DND-41 (cell line): Measurements from ENCODE around the gene DKK2.

Experiments
- ATAC-seq: fragments of 200-7000 bp; cut with Tn5 transposase; 3 replicates; pipeline ENCODE4 v1.9.1; 2021; ENCODE audit warnings: low read depth; ENCODE audit not compliant: insufficient read depth
- DNase-seq: peaks from one replicate; pipeline ENCODE4 v3.0.0-alpha.2; 2020
- H2AFZ ChIP-seq: 2 replicates; pipeline ENCODE4 v1.6.0; 2012; ENCODE audit warnings: low read depth, low read length
- H3K27ac ChIP-seq: 2 replicates; pipeline ENCODE4 v1.5.1; 2012; ENCODE audit warnings: low read length, inconsistent platforms
- H3K27me3 ChIP-seq: fragments of 200-600 bp; sonication (generic); 2 replicates; pipeline ENCODE4 v1.6.0; 2012; ENCODE audit warnings: low read length, mild to moderate bottlenecking, inconsistent platforms; ENCODE audit not compliant: insufficient read depth, poor library complexity
- H3K36me3 ChIP-seq: 2 replicates; pipeline ENCODE4 v1.5.1; 2012; ENCODE audit warnings: low read length, inconsistent platforms; ENCODE audit not compliant: insufficient read depth
- H3K4me1 ChIP-seq: 2 replicates; pipeline ENCODE4 v1.5.1; 2012; ENCODE audit warnings: mild to moderate bottlenecking, low read length; ENCODE audit not compliant: insufficient read depth
- H3K4me2 ChIP-seq: 2 replicates; pipeline ENCODE4 v1.6.0; 2012; ENCODE audit warnings: mild to moderate bottlenecking, moderate library complexity, low read length, inconsistent platforms; ENCODE audit not compliant: insufficient read depth
- H3K4me3 ChIP-seq, 2 experiments: fragments of 200-600 bp in 1 of 2; shearing (Covaris generic) in 1 of 2; 2 replicates each; pipeline ENCODE4 v1.5.1; 2012 to 2016; ENCODE audit warnings: inconsistent platforms in 2 of 2, low read length in 2 of 2, mild to moderate bottlenecking in 2 of 2, low read depth in 1 of 2, moderate library complexity in 1 of 2
- H3K79me2 ChIP-seq: 2 replicates; pipeline ENCODE4 v1.6.0; 2012; ENCODE audit warnings: low read length, inconsistent platforms; ENCODE audit not compliant: insufficient read depth
- H3K9ac ChIP-seq: 2 replicates; pipeline ENCODE4 v1.6.0; 2012; ENCODE audit warnings: low read depth, mild to moderate bottlenecking, inconsistent platforms, low read length, moderate library complexity
- H3K9me3 ChIP-seq: 2 replicates; pipeline ENCODE4 v1.5.1; 2012; ENCODE audit warnings: low read length, moderate library complexity, mild to moderate bottlenecking, inconsistent platforms; ENCODE audit not compliant: insufficient read depth, severe bottlenecking
- H4K20me1 ChIP-seq: 2 replicates; pipeline ENCODE4 v1.6.0; 2012; ENCODE audit warnings: low read length; ENCODE audit not compliant: insufficient read depth
- EZH2 ChIP-seq: IDR thresholded peaks from 3 replicates; pipeline ENCODE4 v1.6.1; 2012; ENCODE audit warnings: borderline replicate concordance, low read depth, mild to moderate bottlenecking, moderate library complexity, low read length, inconsistent platforms; ENCODE audit not compliant: severe bottlenecking
- TF ChIP-seq, protein P1 (sequence below): IDR thresholded peaks from 2 replicates; pipeline ENCODE4 v1.5.1; 2012; ENCODE audit warnings: borderline replicate concordance, low read length, moderate library complexity, mild to moderate bottlenecking; ENCODE audit not compliant: poor library complexity, severe bottlenecking; ENCODE audit errors: extremely low read depth

DKK2 gene

DNA sequence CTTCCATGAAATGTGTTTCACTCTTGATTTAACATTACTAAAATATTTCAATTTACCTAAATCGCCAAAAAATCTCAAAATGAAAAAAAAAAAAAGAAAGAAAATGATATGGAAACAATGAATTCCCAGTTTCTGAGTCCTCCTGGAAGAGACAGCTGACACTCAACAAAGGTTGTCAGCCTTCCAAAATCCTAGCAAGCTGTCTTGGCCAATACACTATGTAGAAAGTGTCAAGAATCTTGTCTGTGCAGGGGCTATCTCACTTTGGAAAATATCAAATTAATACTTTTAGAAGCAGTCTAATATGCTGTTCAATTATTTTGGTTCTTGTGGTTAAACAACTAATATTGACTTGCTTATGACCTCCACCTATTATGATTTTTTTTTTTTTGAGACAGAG is 8.7 kb downstream of the DKK2 start:
- no peak overlapping the region for H3K4me3 ChIP-seq
- H3K9ac ChIP-seq: no peak overlapping the region
- H3K4me1 ChIP-seq: no peaks in the 10 kb centered on the region
- no peaks in the 10 kb centered on the region for H4K20me1 ChIP-seq
- no peak overlapping the region for H3K27ac ChIP-seq
- H3K36me3 ChIP-seq: no peaks in the 10 kb centered on the region
- H2AFZ ChIP-seq: no peak overlapping the region
- H3K79me2 ChIP-seq: no peaks in the 10 kb centered on the region
- H3K4me2 ChIP-seq: no peak overlapping the region
- no peak for ATAC-seq
- no peaks in the 10 kb centered on the region for H3K27me3 ChIP-seq
- no peak for DNase-seq
- no peaks in the 10 kb centered on the region for H3K9me3 ChIP-seq
- TF ChIP-seq, protein P1, sequence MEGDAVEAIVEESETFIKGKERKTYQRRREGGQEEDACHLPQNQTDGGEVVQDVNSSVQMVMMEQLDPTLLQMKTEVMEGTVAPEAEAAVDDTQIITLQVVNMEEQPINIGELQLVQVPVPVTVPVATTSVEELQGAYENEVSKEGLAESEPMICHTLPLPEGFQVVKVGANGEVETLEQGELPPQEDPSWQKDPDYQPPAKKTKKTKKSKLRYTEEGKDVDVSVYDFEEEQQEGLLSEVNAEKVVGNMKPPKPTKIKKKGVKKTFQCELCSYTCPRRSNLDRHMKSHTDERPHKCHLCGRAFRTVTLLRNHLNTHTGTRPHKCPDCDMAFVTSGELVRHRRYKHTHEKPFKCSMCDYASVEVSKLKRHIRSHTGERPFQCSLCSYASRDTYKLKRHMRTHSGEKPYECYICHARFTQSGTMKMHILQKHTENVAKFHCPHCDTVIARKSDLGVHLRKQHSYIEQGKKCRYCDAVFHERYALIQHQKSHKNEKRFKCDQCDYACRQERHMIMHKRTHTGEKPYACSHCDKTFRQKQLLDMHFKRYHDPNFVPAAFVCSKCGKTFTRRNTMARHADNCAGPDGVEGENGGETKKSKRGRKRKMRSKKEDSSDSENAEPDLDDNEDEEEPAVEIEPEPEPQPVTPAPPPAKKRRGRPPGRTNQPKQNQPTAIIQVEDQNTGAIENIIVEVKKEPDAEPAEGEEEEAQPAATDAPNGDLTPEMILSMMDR: no peak
- no peak for TF ChIP-seq EZH2

DNA sequence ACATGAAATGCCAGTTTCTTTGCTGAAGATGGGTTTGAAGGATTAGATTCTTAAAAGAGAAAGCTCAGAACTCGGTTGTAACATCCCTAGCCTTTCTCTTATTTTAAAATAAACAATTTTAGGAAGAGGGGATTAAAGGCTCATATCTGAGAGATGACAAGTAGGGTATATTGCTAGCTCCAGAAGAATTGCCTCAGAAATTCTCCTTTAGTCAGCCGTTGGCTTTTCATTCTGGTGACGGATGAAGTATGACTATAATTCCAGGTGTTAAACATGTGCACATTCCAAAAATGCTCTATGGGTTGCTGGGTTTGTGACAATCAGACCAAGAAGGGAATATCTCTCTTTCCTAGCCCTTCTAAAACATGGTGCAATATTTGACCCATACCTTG is 17.8 kb downstream of the DKK2 start:
- ATAC-seq (no peak), DNase-seq (no peak)
- Histone ChIP-seq H4K20me1 (no peaks in the 10 kb centered on the region), H3K27ac (no peak overlapping the region), H3K9ac (no peak overlapping the region), H3K9me3 (no peaks in the 10 kb centered on the region), H3K4me1 (no peaks in the 10 kb centered on the region), H2AFZ (no peak overlapping the region), H3K36me3 (no peaks in the 10 kb centered on the region), H3K79me2 (no peaks in the 10 kb centered on the region), H3K27me3 (no peaks in the 10 kb centered on the region), H3K4me3 (no peak overlapping the region), H3K4me2 (no peak overlapping the region)
- TF ChIP-seq, protein P1: no peak
- no peak for TF ChIP-seq EZH2

DNA sequence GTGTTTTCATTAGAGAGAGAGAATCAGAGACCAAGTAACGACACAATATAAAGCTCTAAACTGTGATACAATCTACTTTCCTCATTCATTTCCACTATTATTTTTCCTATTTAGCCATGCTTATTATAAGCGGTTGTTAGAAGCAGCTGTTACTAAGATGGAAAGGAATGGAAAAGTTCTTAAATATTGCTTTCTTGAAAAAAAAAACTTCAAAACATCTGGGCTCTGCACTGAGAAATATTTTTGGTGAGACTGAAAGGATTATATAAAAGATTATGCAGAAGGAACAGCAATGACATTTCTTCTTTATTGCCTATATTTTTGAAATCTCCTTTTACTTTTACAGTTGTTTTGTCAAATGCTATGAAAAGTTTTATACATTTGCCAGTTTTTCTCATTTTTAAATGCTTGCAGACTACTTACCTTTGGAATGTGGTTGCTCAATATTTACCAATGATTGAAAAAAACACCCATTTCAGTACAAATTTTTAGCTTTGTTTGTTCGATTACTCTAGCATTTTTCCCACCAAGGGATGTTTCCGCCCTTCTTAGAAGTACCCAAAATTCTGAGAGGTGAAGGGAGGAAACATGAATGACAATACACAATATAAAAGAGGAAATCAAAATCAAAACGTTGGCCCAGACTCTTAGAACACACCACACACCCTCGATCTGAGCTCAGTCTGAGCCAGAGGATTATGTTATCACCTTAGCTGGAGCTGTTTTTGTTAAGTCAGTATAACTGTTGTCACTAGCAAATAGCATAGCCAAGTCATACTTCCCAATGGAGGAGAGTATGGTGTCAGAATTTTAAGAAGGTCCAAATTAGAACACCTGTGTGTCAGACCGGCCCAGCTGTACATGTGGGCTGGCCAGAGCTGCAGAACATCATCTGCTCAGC is 18.4 kb downstream of the DKK2 start:
- H3K36me3 ChIP-seq: no peaks in the 10 kb centered on the region
- no peak overlapping the region for H3K4me3 ChIP-seq
- ATAC-seq (no peak), DNase-seq (no peak)
- H4K20me1 ChIP-seq: no peaks in the 10 kb centered on the region
- H3K4me1 ChIP-seq: no peaks in the 10 kb centered on the region
- no peaks in the 10 kb centered on the region for H3K9me3 ChIP-seq
- H2AFZ ChIP-seq: no peak overlapping the region
- no peak overlapping the region for H3K4me2 ChIP-seq
- H3K9ac ChIP-seq: no peak overlapping the region
- H3K79me2 ChIP-seq: no peaks in the 10 kb centered on the region
- H3K27me3 ChIP-seq: no peaks in the 10 kb centered on the region
- TF ChIP-seq, protein P1: no peak
- no peak for TF ChIP-seq EZH2
- H3K27ac ChIP-seq: no peak overlapping the region
